HepG2 (cell line): Measurements from ENCODE around the gene OPN1LW. TPM values are rescaled to one million over a fixed set of nuclear protein-coding genes. Genes with fewer than 3 reads are reported as not detected.

ENCODE experiments used
- ATAC-seq: fragments of 200-7000 bp; cut with Tn5 transposase; 3 replicates; pipeline ENCODE4 v1.9.1; 2020; ENCODE audit warnings: mild to moderate bottlenecking, moderate library complexity
- BruUV-seq: library from RNA; stranded (reverse); fragments of 400-500 nt; replicated peaks from 2 replicates; lab custom pipeline; 2021; lab: Mats Ljungman, UMichigan
- CTCF ChIA-PET: fragments of 300-600 bp; formaldehyde crosslinking; extraction: SDS; loops from one replicate; lab custom pipeline; 2021; ENCODE audit warnings: low total read pairs, inconsistent platforms, low intra/inter-chr PET ratio; lab: Yijun Ruan, JAX
- POLR2A ChIA-PET: fragments of 350-600 bp; sonication (Branson Sonifier 250); formaldehyde crosslinking; loops from one replicate; lab custom pipeline; 2020; ENCODE audit warnings: antibody characterized with exemption, inconsistent platforms; lab: Yijun Ruan, JAX
- DNase-seq: peaks from one replicate; pipeline ENCODE4 v3.0.0-alpha.2; 2015; ENCODE audit warnings: low spot score
- FAIRE-seq: peaks from 3 replicates; lab custom pipeline; 2011; peaks lifted over from hg19 to GRCh38; lab: Jason Lieb, UNC
- H2AFZ ChIP-seq: one replicate; pipeline ENCODE4 v1.6.1; 2011; ENCODE audit warnings: low read length, inconsistent platforms
- H3K27ac ChIP-seq: fragments of 300-600 bp; 3 replicates; pipeline ENCODE4 v1.8.0; 2011; ENCODE audit warnings: mixed run types, mild to moderate bottlenecking, mixed read lengths, low read length, inconsistent platforms; ENCODE audit not compliant: insufficient read depth; ENCODE audit errors: extremely low read length
- H3K27me3 ChIP-seq, 2 experiments: fragments of 200-600 bp in 1 of 2; 2 replicates in 1 of 2; 3 replicates in 1 of 2; pipeline versions ENCODE4 v1.6.0 to v1.8.0; 2011; ENCODE audit warnings: low read length in 2 of 2, mild to moderate bottlenecking in 2 of 2, moderate library complexity in 2 of 2, inconsistent platforms in 1 of 2; ENCODE audit not compliant: insufficient read depth in 2 of 2, control insufficient read depth in 1 of 2
- H3K36me3 ChIP-seq, 2 experiments: fragments of 200-600 bp in 1 of 2; replicated peaks in 1 of 2; 2 replicates in 1 of 2; 3 replicates in 1 of 2; pipeline versions ENCODE4 v1.5.1 to v1.8.0; 2011; ENCODE audit warnings: low read length in 2 of 2, inconsistent platforms in 1 of 2; ENCODE audit not compliant: insufficient read depth in 2 of 2, control insufficient read depth in 1 of 2
- H3K4me1 ChIP-seq: 2 replicates; pipeline ENCODE4 v1.5.1; 2012; ENCODE audit warnings: low read length, inconsistent platforms; ENCODE audit not compliant: insufficient read depth
- H3K4me2 ChIP-seq: 2 replicates; pipeline ENCODE4 v1.6.0; 2011; ENCODE audit warnings: low read depth, low read length, inconsistent platforms
- H3K4me3 ChIP-seq, 3 experiments: fragments of 200-600 bp in 1 of 3; sonication (generic), shearing (Covaris generic) in 1 of 3; replicated peaks in 1 of 3; 2 replicates each; pipeline ENCODE4 v1.5.1; 2011 to 2016; ENCODE audit warnings: low read length in 3 of 3, inconsistent platforms in 2 of 3, low read depth in 2 of 3, mild to moderate bottlenecking in 2 of 3, control low read depth in 1 of 3, mixed read lengths in 1 of 3; ENCODE audit not compliant: insufficient read depth in 1 of 3
- H3K79me2 ChIP-seq: one replicate; pipeline ENCODE4 v1.6.1; 2011; ENCODE audit warnings: low read length, inconsistent platforms; ENCODE audit not compliant: insufficient read depth
- H3K9ac ChIP-seq: 2 replicates; pipeline ENCODE4 v1.6.0; 2011; ENCODE audit warnings: mild to moderate bottlenecking, low read depth, low read length, inconsistent platforms; ENCODE audit not compliant: insufficient read depth
- H3K9me3 ChIP-seq: 2 replicates; pipeline ENCODE4 v1.5.1; 2012; ENCODE audit warnings: mild to moderate bottlenecking, low read length
- H4K20me1 ChIP-seq: 2 replicates; pipeline ENCODE4 v1.6.0; 2011; ENCODE audit warnings: inconsistent platforms, mild to moderate bottlenecking, low read length, moderate library complexity; ENCODE audit not compliant: insufficient read depth
- ADNP ChIP-seq: sonication (generic); formaldehyde crosslinking; IDR thresholded peaks from 2 replicates; pipeline ENCODE4 v1.4.0; 2020; ENCODE audit warnings: missing genetic modification reagents
- ARNTL ChIP-seq: sonication (generic); formaldehyde crosslinking; IDR thresholded peaks from 2 replicates; pipeline ENCODE4 v1.4.0; 2020; ENCODE audit warnings: mild to moderate bottlenecking, missing genetic modification reagents
- DPF2 ChIP-seq: sonication (generic); formaldehyde crosslinking; IDR thresholded peaks from 2 replicates; pipeline ENCODE4 v1.4.0; 2020; ENCODE audit warnings: mild to moderate bottlenecking, low read depth, missing genetic modification reagents, borderline replicate concordance
- DZIP1 ChIP-seq: sonication (generic); formaldehyde crosslinking; IDR thresholded peaks from 2 replicates; pipeline ENCODE4 v1.5.0; 2020; ENCODE audit warnings: mild to moderate bottlenecking, missing genetic modification reagents
- FLYWCH1 ChIP-seq: sonication (generic); formaldehyde crosslinking; IDR thresholded peaks from 2 replicates; pipeline ENCODE4 v1.8.1; 2023; ENCODE audit warnings: mild to moderate bottlenecking, missing genetic modification reagents
- FOXA3 ChIP-seq: IDR thresholded peaks from 2 replicates; pipeline ENCODE4 v1.6.1; 2016; ENCODE audit warnings: missing genetic modification reagents, missing compliant biosample characterization
- GZF1 ChIP-seq: sonication (generic); formaldehyde crosslinking; IDR thresholded peaks from 2 replicates; pipeline ENCODE4 v1.5.1; 2020; ENCODE audit warnings: mild to moderate bottlenecking, missing genetic modification reagents
- HMGA1 ChIP-seq: sonication (generic); formaldehyde crosslinking; conservative IDR thresholded peaks from 2 replicates; pipeline ENCODE4 v1.4.0; 2020; ENCODE audit warnings: missing genetic modification reagents
- HNRNPK ChIP-seq: fragments of 200-400 bp; formaldehyde crosslinking; IDR thresholded peaks from 2 replicates; pipeline ENCODE4 v1.6.1; 2018; ENCODE audit warnings: low read length, low read depth, moderate library complexity, mild to moderate bottlenecking; ENCODE audit not compliant: poor library complexity, severe bottlenecking
- HOXA7 ChIP-seq: sonication (generic); formaldehyde crosslinking; IDR thresholded peaks from 2 replicates; pipeline ENCODE4 v1.8.1; 2022; ENCODE audit warnings: mild to moderate bottlenecking, missing genetic modification reagents, moderate library complexity
- ISL2 ChIP-seq: sonication (generic); formaldehyde crosslinking; IDR thresholded peaks from 2 replicates; pipeline ENCODE4 v1.5.0; 2020; ENCODE audit warnings: missing genetic modification reagents
- KLF12 ChIP-seq: sonication (generic); formaldehyde crosslinking; IDR thresholded peaks from 2 replicates; pipeline ENCODE4 v1.4.0; 2020; ENCODE audit warnings: missing genetic modification reagents, borderline replicate concordance
- PPARG ChIP-seq: conservative IDR thresholded peaks from 2 replicates; pipeline ENCODE4 v1.6.1; 2016; ENCODE audit warnings: missing biosample characterization, missing genetic modification reagents
- ZNF136 ChIP-seq: sonication (generic); formaldehyde crosslinking; IDR thresholded peaks from 2 replicates; pipeline ENCODE4 v1.8.1; 2022; ENCODE audit warnings: low read depth, mild to moderate bottlenecking, moderate library complexity, missing genetic modification reagents
- ZNF367 ChIP-seq: sonication (generic); formaldehyde crosslinking; IDR thresholded peaks from 2 replicates; pipeline ENCODE4 v1.4.0; 2020; ENCODE audit warnings: missing genetic modification reagents, borderline replicate concordance
- ZNF670 ChIP-seq: sonication (generic); formaldehyde crosslinking; IDR thresholded peaks from 2 replicates; pipeline ENCODE4 v1.8.0; 2022; ENCODE audit warnings: mild to moderate bottlenecking, missing genetic modification reagents, borderline replicate concordance
- WGBS: methylation state at CpG from one replicate; pipeline ENCODE4 v1.1.6; 2017; ENCODE audit warnings: low lambda C conversion rate; 5-methylcytosine and 5-hydroxymethylcytosine counted together
- in situ Hi-C: cut with HindIII; loops from 2 replicates; pipeline ENCODE4 v1.10.0; 2017; ENCODE audit warnings: low pct_unique_long_range_greater_than_20kb; ENCODE audit not compliant: extremely low pct_ligation_motif_present
- intact Hi-C: fragments of 100-400 bp; cut with micrococcal nuclease; formaldehyde crosslinking; loops from one replicate; pipeline ENCODE4 v1.10.0; 2022; ENCODE audit not compliant: unreplicated experiment
- polyA plus RNA-seq, 8 experiments: library from polyadenylated mRNA; depleted of rRNA in 3 of 8; stranded (reverse) in 7 of 8; unstranded in 1 of 8; fragments of >200 nt; fragmentation: Illumina TruSeq in 4 of 8; extraction: Trizol in 4 of 8; gene quantifications; 2 replicates each; pipeline versions ENCODE4 v1.2.1 to v1.2.3, GENCODE V29; 2011 to 2016; ENCODE audit warnings: low read depth in 4 of 8, missing spikeins in 1 of 8, mixed read lengths in 1 of 8; ENCODE audit not compliant: insufficient read depth in 1 of 8
- total RNA-seq, 5 experiments: library from RNA; depleted of rRNA; stranded (reverse); fragments of >200 nt; fragmentation: Illumina TruSeq; extraction: Trizol; gene quantifications; 2 replicates each; pipeline ENCODE4 v1.2.3, GENCODE V29; 2016; ENCODE audit warnings: low read depth in 1 of 5
- TF ChIP-seq, protein P1 (sequence below): sonication (generic); formaldehyde crosslinking; IDR thresholded peaks from 2 replicates; pipeline ENCODE4 v1.5.0; 2020; ENCODE audit warnings: missing genetic modification reagents
- TF ChIP-seq, protein P2 (sequence below): sonication (generic); formaldehyde crosslinking; IDR thresholded peaks from 2 replicates; pipeline ENCODE4 v1.8.1; 2022; ENCODE audit warnings: mild to moderate bottlenecking, missing genetic modification reagents

The OPN1LW gene
- total and polyA plus RNA-seq, 2 of the 13 experiments (the other 11 are each of a cell fraction or from before 2014, with no cell fraction given), result not detected

- CTCF ChIA-PET, result interaction anchor here (1.0 kb wide), 1 partner anchor 173 kb away, joined by 7 read pairs; no protein-coding TSS in a partner anchor
- no peaks in the 10 kb centered on the region for H3K9me3 ChIP-seq
- H2AFZ ChIP-seq, result no peak overlapping the region
- H3K9ac ChIP-seq, result no peak overlapping the region
- H3K4me1 ChIP-seq, result peaks cover 38% of the 10 kb centered on the region
- BruUV-seq, result no TSS peak
- POLR2A ChIA-PET, result no interaction called here
- WGBS, result 26% methylated on average over 4 of the region's 7 CpGs
- no peak overlapping the region for H3K4me3 ChIP-seq
- no peaks in the 10 kb centered on the region for H3K36me3 ChIP-seq
- intact Hi-C loops (no loop called here), in situ Hi-C loops (no loop called here)
- H3K4me2 ChIP-seq, result no peak overlapping the region
- ATAC-seq (no peak), DNase-seq (no peak), FAIRE-seq (no peak)
- no peaks in the 10 kb centered on the region; a peak in 1 of 5 replicates for H3K27me3 ChIP-seq
- H4K20me1 ChIP-seq, result no peaks in the 10 kb centered on the region
- TF ChIP-seq, protein P1, sequence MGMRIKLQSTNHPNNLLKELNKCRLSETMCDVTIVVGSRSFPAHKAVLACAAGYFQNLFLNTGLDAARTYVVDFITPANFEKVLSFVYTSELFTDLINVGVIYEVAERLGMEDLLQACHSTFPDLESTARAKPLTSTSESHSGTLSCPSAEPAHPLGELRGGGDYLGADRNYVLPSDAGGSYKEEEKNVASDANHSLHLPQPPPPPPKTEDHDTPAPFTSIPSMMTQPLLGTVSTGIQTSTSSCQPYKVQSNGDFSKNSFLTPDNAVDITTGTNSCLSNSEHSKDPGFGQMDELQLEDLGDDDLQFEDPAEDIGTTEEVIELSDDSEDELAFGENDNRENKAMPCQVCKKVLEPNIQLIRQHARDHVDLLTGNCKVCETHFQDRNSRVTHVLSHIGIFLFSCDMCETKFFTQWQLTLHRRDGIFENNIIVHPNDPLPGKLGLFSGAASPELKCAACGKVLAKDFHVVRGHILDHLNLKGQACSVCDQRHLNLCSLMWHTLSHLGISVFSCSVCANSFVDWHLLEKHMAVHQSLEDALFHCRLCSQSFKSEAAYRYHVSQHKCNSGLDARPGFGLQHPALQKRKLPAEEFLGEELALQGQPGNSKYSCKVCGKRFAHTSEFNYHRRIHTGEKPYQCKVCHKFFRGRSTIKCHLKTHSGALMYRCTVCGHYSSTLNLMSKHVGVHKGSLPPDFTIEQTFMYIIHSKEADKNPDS (CRISPR knock-in tag), result no peak
- TF ChIP-seq HMGA1 (no peak), FOXA3 (CRISPR knock-in tag) (no peak), FLYWCH1 (CRISPR knock-in tag) (no peak), KLF12 (CRISPR knock-in tag) (no peak), ARNTL (no peak), ISL2 (no peak), PPARG (CRISPR knock-in tag) (no peak), DZIP1 (CRISPR knock-in tag) (no peak), GZF1 (CRISPR knock-in tag) (no peak), ZNF136 (CRISPR knock-in tag) (no peak), HNRNPK (no peak), ADNP (no peak), HOXA7 (CRISPR knock-in tag) (no peak), ZNF367 (no peak), DPF2 (no peak), ZNF670 (CRISPR knock-in tag) (no peak)
- TF ChIP-seq, protein P2, sequence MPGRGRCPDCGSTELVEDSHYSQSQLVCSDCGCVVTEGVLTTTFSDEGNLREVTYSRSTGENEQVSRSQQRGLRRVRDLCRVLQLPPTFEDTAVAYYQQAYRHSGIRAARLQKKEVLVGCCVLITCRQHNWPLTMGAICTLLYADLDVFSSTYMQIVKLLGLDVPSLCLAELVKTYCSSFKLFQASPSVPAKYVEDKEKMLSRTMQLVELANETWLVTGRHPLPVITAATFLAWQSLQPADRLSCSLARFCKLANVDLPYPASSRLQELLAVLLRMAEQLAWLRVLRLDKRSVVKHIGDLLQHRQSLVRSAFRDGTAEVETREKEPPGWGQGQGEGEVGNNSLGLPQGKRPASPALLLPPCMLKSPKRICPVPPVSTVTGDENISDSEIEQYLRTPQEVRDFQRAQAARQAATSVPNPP, result no peak
- H3K27ac ChIP-seq, result no peak overlapping the region
- H3K79me2 ChIP-seq, result no peaks in the 10 kb centered on the region
These were observed 8.4 kb upstream of the OPN1LW start for GRCh38 chrX:154135458-154136229.
